HG02885 (cell line): ENCODE measurements around the gene TNIK.

Source experiments
- ATAC-seq: cut with Tn5 transposase; IDR thresholded peaks from one replicate; pipeline ENCODE4 v1.9.1; 2021; ENCODE audit warnings: mild to moderate bottlenecking; ENCODE audit not compliant: unreplicated experiment, poor library complexity

Gene TNIK

DNA sequence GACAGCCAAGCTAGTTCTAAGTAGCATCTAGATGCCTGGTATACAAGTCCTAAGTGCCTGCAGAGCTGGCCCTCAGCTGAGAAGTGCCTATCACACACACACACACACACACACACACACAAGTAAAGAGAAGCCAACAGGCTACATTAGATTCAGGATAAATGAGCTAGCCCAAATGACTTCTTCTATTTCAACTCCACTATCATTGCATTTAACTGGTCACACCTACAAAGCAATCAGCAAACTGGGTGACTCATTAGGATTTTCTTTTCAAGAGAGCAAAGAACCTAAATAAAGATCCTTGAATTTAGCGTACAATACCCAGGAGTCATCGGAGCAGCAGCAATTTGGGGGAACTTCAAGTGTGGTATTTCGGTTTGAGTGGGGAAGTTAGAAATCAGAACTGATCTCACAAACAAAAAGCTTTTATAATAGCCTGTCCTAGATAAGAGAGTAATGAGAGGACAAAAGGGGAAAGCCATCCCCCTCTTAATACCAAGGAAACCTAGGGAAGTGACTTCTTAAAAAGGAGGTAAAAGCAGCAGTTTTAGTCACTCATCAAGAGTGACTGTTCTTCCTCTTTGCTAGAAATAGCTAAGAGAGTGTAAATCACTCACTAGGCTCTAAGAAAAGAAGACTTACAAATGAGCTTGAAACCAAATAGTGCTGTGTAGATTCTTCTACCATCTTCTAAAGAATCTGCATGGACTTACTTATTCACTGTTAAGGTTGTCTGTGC lies 112.7 kb downstream of the TNIK start:
- peak; percentile 71 for ATAC-seq

DNA sequence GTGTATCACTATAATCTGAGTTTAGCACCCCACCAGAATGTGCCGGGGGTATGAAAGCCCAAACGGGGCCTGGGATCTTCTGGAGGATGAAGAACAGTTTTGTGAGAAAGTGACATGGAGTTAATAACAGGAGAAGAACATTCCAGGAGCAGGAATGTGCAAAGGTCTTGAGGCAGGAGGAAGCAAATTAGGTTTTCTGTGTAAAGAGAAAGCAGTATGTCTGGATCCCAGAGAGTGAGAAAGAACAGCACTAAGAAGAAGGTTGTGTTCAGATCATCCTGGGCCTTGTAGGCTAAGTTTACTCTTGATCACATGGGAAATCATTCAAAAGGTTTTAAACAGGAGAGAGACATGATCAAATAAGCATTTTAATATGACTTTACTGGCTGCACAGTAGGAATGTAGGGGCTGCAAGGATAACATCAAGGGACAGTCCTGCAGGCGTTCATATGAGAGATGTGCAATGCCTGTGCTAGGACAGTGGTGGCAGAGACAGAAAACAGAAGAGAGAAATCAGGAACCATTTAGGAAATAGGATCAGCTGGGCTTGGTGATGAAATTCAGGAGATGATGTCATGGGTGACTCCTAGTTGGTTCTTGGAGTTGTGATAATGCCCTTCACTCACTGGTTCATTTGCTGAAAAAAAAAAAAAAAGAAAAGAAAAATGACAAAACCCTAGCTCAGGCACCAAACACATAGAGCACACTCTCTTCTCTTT lies 113.5 kb downstream of the TNIK start:
- ATAC-seq: no peak

DNA sequence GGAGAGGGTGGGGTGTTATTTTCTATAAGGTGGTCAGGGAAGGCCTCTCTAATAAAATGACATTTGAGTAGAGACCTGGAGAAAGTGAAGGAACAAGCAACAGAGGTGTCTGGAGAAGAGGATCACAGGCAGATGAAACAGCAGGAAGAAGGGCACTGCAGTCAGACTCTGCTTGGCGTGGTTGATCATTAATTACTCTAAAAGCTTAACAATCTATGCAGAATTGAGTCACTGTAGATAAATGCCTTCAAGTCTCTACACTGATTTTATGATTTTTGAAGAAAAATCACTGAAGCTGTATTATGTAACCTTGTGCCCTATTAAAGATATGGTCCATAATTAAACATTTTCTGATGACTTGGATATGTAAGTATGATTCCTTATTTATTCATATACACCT lies 114.2 kb downstream of the TNIK start:
- ATAC-seq: no peak

DNA sequence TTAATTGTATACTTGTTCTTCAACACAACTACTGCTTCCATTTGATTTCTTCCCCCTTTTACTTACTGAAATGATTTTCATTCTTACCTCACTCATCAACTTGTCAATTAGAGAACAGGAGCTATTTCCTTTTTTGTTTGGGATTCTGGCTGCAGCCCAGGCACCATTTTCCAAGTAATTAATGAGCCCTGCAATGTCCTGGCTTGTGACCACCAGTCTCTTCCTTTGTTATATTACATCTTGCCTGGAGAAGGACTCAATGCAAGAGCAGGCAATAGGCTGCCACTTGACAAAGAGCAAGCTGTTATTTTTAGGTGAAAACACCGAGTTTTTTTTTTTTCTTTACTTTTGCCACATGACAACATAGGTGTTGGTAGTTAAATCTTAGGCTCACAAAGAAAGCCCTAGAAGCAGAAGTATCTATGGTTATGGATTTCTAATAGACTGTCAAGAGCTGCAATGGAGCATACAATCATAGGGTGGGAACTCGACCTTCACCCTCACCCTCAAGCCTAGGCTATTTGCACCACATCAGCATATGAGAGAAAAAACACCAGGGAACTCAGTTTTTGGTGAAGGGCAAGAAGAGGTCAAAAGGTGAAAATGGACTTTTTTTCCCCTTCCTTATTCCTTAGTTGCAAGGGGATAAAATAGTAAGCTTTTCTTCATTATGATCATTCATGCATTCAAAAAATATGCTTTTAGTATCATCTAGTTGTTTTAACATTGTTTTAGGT lies 114.9 kb downstream of the TNIK start:
- no peak for ATAC-seq

DNA sequence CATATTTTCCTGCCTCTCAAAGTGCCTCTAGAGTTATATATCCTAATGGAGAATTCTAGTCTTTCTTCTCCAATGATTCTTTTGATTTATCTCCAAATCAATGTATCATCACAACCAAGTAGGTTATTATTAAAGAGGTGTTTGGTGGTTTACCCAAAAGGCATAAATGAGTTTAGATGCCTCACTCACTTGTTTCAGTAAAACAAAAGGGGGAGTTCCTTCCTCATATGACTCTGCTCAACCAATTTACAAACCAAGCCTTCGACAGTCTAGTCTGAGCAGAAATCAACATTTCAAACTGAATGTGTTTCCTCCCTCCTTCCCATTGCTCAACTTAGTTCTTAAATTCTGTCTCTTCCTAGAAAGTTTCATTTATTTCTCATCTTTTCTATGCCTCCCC lies 116.5 kb downstream of the TNIK start:
- ATAC-seq: no peak

DNA sequence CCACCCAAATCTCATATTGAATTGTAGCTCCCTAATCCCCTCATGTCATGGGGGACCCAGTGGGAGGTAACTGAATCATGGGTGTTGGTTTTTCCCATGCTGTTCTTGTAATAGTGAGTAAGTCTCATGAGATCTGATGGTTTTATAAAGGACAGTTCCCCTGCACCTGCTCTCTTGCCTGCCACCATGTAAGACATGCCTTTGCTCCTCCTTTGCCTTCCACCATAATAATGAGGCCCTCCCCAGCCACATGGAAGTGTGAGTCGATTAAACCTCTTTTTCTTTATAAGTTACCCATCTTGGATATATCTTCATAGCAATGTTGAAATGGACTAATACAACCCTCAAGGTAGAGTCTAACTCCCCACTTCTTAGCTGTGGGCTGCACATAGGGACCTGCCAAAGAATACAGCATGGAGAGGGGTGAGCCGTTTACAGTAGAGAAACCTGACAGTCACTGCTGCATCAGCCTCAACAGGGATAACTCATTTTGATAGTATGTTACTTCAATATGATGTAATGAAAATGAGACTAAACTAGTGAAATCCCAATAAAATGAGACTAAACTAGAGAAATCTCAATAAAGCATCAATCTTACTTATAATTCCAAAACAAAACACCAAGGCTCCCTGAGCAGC lies 117.3 kb downstream of the TNIK start:
- ATAC-seq: no peak

DNA sequence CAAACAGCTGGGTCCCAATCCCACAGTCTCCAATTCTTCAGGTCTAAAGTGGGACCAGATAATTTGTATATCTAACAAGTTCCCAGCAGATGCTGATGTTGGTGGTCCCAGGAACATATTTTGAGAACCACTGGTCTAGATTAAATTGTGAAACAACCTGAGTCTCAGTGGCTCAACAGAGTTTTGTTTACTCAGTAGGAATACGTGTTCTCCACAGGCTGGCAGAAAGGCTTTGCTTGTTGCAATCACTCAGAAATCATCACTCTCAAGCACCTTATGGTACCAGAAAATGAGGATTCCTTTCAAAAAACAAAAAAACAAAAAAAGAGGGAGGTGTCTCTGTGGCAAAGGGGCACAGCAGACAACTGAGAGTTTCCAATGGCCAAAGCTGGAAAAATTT lies 118.0 kb downstream of the TNIK start:
- ATAC-seq: no peak

DNA sequence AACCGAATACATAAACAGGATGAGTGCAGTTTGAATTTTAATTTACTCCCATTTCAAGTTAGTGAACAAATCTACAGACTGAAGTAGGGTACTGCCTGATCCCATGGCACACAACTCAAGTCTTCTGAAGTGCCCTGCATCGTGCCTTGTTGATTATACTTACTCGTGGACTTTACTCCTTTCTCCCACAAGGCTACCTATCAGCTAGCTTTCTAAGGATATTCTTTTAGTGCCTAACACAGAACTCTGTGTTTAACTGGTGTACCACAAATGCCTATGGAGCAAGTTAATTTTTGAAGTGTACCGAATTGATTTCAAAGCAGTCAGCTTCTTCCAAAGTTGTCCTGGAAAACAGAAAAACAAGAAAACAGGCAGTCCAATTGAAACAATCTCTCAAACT lies 119.8 kb downstream of the TNIK start:
- ATAC-seq: no peak

DNA sequence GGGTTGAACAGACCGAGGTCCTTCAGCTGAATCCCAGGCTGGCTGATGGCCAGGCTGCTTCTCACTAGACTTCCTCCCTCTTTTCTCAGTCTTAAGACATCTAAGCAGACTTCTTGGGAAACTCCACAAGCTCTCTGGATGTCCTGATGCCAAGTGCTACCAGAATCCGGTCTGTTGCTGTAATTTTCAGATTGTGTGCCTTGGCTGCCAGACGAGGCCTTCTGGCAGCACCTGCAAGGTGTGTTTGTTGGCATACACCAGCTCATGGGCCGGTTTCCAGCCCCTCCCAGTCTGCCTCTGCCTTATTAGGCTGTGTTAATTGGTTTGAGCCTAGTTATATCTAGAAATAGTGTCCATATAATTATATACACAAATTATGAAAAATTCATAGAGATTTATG lies 120.6 kb downstream of the TNIK start:
- no peak for ATAC-seq

DNA sequence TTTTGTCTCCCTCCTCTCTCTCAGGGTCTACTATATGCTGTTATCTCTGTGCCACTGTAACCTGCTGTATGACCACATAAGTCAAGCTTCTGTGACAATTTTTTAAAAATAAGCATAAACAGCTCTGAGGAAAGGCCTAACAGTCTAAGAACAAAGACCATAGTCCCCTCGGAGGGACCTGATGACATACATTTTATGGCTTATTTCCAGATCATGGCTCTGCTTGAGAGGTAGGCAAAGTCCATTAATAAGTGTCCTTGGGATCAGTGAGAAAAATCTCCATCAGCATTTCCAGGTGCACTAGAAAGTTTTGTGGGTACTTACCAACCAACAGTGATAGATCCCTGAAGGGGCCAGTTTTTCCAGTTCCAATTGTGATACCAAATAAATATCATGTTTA lies 123.8 kb downstream of the TNIK start:
- no peak for ATAC-seq

DNA sequence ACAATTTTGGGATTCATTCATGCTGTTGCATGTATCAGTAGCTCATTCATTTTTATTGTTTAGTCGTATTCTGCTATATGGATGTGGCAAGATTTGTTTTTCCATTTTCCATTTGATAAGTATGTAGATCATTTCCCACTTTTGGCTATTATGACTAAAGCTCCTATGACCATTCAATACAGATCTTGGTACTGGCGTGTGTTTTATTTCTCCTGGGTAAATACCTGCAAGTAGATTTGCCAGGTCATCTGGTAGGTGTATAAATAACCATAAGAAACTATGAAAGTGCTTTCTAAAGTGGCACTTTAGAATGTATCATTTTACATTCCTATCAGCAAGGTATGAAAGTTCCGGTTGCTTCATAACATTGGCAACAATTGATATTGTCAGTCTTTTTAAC lies 124.6 kb downstream of the TNIK start:
- no peak for ATAC-seq

DNA sequence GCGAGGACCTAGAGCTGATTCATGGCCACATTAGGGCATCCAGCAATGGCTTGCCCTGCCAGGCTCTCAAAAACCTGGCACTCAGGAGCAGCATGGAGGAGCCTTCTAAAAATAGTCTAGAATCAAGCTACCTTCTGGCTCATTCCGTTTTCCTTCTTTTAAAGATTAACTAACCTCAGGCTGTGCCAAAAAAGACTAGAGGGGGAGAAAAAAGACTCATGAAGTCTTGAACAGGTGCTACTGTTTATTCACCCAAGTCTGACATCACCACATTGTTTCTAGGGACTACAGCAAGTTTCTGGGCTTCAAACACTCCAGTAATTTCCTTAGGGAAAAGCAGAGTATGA lies 125.8 kb downstream of the TNIK start:
- ATAC-seq: no peak

DNA sequence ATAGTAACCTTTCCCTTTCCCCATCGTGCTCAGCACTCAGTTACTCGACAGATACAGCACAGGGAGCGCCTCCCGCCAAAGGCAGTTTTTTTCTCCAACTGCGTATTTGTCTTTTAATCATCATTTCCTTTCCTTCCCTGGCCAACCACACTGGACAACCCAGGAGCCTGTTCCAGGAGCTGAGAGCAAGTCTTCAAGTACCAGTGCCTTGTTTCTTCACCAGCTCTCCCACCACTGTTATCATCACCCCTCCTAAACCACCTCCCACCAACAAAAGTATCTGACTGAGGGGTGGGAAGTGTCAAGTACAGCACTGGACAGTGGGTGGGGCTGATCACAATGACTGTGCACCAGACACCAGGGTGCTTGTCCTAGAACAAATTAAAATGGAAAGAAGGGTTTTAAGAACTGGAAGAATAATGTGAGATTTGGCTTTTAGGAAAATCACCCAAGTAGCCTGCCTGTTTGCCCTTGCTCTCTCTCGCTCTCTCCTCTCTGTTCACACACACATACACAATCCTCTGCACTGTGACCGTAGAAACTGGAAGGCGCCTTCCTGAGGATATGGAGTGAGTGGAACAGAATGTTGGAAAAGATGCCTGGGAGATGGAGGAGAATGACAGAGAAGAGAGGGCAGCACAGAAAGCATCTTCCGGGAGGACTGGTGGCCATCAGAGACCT lies 126.3 kb downstream of the TNIK start:
- ATAC-seq: no peak

DNA sequence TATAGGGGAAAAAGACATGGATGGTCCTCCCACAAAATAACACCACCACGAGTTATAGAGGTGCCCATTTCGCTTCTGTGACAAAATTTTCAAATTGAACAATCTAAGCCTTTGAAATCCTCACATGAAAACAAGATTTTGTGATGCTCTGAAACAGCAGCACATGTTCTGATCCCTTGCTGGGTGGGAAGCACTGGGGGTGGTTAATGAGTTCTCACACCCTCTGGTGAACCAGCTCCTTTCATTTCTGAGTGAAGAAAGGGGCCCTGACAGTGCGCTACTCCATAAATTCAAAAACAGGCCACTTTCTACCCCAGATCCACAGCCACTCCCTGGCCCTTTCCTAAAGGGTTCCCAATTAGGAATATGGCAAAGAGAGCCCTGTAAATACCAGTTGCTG lies 129.3 kb downstream of the TNIK start:
- no peak for ATAC-seq

DNA sequence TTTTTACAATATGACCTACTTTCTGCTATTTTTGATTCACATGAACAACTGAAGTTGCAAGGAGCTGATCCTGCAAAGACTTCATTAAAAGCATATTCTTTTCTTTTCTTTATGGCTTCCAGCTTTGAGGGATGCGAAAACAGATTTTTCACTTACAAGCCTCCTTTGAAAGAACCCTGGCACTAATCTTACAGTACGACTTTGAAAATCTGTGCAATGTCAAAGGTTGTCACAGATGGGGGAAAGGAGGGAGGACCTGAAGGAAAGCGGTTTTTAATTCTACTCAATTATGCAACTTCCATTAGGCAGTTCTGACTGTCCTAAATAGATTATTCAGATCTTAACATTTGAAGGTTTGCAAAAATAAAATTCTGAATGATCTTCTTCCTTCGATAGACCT lies 130.5 kb downstream of the TNIK start:
- ATAC-seq: no peak

DNA sequence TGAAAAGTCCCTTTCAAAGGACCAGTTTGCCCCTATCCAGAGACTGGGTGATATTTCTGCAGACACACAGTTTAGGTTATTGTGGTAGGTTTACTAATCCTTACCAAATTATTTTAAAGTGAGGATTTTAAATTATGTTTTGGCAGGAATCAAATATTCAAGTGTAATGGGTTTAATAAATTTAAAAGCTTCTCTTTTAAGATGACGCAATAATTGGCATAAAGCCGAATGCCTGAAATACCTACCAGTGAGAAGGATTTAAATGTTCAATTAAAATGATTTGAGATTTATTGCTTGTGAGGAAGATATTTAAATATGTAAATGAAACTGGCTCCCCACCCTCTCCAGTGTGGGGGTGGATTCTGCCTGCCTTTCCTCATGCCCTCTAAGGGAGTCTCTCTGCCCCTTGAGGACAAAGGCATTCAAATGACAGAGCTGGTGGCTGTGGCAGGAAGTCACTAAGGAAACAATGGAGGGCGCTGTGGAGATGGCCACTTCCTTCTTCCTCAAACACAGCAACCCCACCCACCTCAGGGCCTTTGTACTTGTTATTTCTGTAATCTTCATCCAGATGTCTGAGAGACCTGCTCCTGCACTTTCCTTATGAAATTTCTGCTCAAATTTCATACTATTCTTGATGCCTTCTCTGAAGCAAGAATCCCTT lies 131.7 kb downstream of the TNIK start:
- ATAC-seq: no peak

DNA sequence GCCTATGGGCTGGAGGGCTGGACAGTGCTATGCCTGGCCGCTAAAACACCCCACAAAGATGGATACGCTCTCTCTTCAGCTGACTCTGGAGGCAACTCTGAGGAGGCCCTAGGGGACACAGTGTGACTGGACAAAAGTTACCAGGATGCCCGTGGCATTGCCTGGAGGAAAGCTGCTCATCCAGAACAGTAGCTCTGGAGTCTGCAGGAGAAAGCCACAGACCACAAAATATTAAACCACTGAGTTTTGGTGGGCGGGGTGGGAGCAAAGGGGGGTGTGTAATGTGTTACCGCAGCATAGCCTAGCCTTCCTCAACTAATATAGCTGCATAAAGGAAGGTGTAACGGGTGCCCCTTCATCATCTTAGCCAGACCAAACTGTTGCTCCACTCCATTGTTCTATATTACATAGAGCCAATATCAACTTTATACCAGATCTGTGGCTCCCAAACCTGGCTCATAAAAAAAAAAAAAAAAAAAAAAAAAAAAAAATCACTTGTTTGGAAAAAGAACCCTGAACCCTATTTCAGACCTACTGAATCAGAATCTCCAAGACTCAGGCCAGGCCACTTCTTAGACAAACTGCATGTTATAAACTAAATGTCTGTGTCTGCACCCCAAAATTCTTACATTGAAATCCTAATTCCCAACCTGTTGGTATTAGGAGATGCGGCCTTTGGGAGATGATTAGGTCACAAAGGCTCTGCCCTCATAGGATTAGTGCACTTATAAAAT lies 132.6 kb downstream of the TNIK start:
- ATAC-seq: no peak

DNA sequence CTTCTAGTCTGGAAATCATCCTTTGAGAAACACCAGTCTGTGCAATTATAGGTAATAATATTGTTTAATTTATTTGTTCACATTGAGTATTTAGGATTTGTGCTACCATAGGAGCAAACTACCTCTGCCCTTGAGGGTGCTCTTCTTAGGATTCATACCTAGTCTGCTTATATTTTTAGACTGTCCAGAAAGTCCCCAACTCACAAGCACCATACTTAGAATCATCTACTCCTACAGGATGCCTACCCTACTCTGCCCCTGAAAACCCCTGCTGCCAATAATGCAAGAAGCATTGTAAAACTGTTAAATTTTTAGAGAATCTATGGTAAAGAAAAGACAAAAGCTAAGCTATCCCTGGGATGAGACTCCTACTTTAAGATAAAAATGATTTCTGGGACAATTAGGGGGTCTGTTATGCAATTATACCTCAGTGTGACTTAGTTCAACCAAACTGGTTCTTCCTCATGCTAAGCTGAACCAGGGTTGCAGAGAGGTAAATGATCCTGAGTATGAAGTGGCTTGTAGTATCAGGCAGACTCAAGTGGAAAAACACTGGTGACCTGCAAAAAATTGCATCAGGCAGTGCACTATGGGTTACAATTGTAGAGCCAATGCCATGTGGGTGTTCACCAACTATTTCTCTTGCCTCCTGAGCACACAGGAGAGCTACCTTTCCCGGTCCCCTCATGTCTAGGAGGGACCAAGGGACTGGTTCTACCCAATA lies 133.3 kb downstream of the TNIK start:
- ATAC-seq: peak; percentile 42
